Large intestine (tissue), 3 donors: ENCODE results near the gene CLEC16A. TPM values are rescaled to one million over a fixed set of nuclear protein-coding genes. Genes with fewer than 3 reads are reported as not detected.

Experiments used
- DNase-seq, 2 donors: peaks; one replicate each; pipeline versions ENCODE4 v3.0.0 to v3.0.0-alpha.2; 2013
- H3K27ac ChIP-seq: one replicate; pipeline ENCODE4 v1.5.1; 2013; ENCODE audit warnings: low read length
- H3K27me3 ChIP-seq: 2 replicates; pipeline ENCODE4 v1.6.1; 2013; ENCODE audit warnings: low read length; ENCODE audit not compliant: control insufficient read depth, insufficient read depth
- H3K36me3 ChIP-seq: 2 replicates; pipeline ENCODE4 v1.6.1; 2013; ENCODE audit warnings: low read length; ENCODE audit not compliant: control insufficient read depth, insufficient read depth
- H3K4me1 ChIP-seq: one replicate; pipeline ENCODE4 v1.6.1; 2013; ENCODE audit warnings: low read length; ENCODE audit not compliant: control insufficient read depth, insufficient read depth
- H3K4me3 ChIP-seq: one replicate; pipeline ENCODE4 v1.5.1; 2013; ENCODE audit warnings: low read length
- H3K9me3 ChIP-seq: one replicate; pipeline ENCODE4 v1.6.1; 2013; ENCODE audit warnings: mild to moderate bottlenecking, low read depth, low read length, moderate library complexity; ENCODE audit not compliant: control insufficient read depth
- WGBS: methylation state at CpG from one replicate; pipeline ENCODE4 v1.1.5; 2013; ENCODE audit warnings: low lambda C conversion rate; ENCODE audit not compliant: insufficient coverage; 5-methylcytosine and 5-hydroxymethylcytosine counted together
- polyA plus RNA-seq: library from polyadenylated mRNA; unstranded; fragments of 120-200 nt; gene quantifications from one replicate; pipeline ENCODE4 v1.2.1, GENCODE V29; 2013

Gene CLEC16A
- polyA plus RNA-seq, 1 donor, result 13.2 TPM

- peaks cover 24% of the 10 kb centered on the region for H3K36me3 ChIP-seq
- H3K9me3 ChIP-seq, result no peaks in the 10 kb centered on the region
- DNase-seq, result no peak
- no peaks in the 10 kb centered on the region for H3K27me3 ChIP-seq
- no peak overlapping the region for H3K27ac ChIP-seq
- 100% methylated on average over 1 of the region's 3 CpGs for WGBS
- no peaks in the 10 kb centered on the region for H3K4me1 ChIP-seq
- H3K4me3 ChIP-seq, result no peak overlapping the region
These were observed 36.4 kb downstream of the CLEC16A start for GRCh38 chr16:10980813-10981212.

DNA sequence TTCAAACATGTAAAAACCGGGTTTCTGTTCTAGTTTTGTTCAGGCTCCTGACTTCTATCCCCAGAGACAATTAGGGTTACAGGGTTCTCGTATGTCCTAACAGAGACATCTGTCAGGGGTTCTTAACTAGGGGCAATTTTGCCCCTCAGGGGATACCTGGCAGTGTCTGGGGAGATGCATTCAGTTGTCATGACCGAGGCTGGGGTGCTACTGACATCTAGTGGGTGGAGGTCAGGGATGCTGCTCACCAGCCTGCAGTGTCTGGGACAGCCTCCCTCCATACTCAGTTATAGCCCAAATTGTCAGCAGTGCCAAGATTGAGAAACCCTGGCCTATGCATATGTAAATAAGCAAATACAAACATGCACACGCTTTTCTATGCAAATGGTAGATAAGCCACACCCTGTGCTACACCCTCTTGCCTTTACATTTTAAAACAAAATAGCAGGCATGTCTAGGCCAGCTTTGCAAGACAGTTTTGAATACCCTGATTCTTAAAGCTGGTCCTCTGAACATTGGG is 37.4 kb downstream of the CLEC16A start:
- Histone ChIP-seq H3K9me3 (no peaks in the 10 kb centered on the region), H3K4me1 (no peaks in the 10 kb centered on the region), H3K36me3 (peaks cover 27% of the 10 kb centered on the region), H3K27me3 (no peaks in the 10 kb centered on the region), H3K4me3 (no peak overlapping the region), H3K27ac (no peak overlapping the region)
- no peak for DNase-seq
- no CpG with 5 or more reads among the region's 4 CpGs for WGBS

DNA sequence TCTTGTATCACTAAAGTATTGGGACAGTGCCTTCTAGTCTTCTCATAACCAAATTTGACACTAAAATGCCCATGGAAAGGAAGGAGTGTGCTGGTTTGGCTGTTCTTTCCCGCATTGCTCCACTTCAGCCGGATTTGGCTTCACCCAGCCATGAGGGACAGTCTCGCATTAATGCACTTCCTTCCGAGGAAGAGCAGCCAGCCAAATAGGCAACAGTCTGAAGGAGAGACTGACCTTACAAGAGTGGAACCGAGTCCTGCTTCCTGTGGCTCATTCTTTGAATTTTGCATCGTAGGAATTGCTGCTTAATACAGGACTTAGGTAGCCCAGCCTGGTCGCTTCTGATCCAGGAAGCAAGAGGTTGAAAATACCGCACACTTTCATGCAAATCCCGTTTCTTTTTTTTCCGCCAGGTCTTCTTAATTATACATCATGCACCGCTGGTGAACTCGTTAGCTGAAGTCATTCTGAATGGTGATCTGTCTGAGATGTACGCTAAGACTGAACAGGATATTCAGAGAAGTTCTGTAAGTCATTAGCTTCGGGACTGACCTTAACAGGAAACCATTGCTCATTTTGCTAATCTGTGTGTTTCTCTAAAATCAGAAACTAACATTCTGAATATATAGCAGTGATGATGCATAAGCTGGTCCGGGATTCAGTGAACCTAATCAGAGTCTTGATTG is 38.2 kb downstream of the CLEC16A start:
- 94% methylated on average over 8 of the region's 15 CpGs for WGBS
- H3K4me1 ChIP-seq, result no peaks in the 10 kb centered on the region
- H3K36me3 ChIP-seq, result peaks cover 21% of the 10 kb centered on the region
- H3K9me3 ChIP-seq, result no peaks in the 10 kb centered on the region
- H3K27me3 ChIP-seq, result no peaks in the 10 kb centered on the region
- no peak overlapping the region for H3K4me3 ChIP-seq
- no peak overlapping the region for H3K27ac ChIP-seq
- DNase-seq, result no peak

GRCh38 chr16:10983159-10983558 is 38.8 kb downstream of the CLEC16A start:
- DNase-seq, result no peak
- H3K4me1 ChIP-seq, result no peaks in the 10 kb centered on the region
- H3K4me3 ChIP-seq, result no peak overlapping the region
- WGBS, result 100% methylated on average over 3 of the region's 8 CpGs
- peaks cover 18% of the 10 kb centered on the region for H3K36me3 ChIP-seq
- no peak overlapping the region for H3K27ac ChIP-seq
- no peaks in the 10 kb centered on the region for H3K27me3 ChIP-seq
- H3K9me3 ChIP-seq, result no peaks in the 10 kb centered on the region

DNA sequence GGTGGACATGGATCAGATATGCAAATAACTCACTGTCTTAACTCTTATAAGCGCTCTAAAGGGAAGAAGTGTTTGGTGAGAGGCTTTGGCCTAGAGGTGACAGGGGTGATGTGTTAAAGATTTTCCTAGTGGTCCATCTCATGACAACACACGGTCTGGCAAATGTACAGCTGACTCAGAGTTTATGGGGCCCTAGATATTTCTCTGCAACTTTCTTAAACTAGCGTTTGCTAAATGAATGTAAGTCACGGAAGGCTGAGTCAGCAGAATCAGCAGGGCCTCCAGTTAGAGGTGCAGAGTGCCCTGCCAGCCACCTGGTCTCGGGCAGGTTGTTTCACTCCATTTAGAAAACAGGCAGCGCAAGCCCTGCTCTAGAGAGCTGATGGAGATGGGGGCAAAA is 40.1 kb downstream of the CLEC16A start:
- no peak for DNase-seq
- Histone ChIP-seq H3K27me3 (no peaks in the 10 kb centered on the region), H3K4me1 (no peaks in the 10 kb centered on the region), H3K27ac (no peak overlapping the region), H3K9me3 (no peaks in the 10 kb centered on the region), H3K36me3 (peaks cover 18% of the 10 kb centered on the region), H3K4me3 (no peak overlapping the region)
- 100% methylated on average over 1 of the region's 6 CpGs for WGBS

- H3K4me3 ChIP-seq, result no peak overlapping the region
- H3K27ac ChIP-seq, result no peak overlapping the region
These were observed 43.2 kb downstream of the CLEC16A start for GRCh38 chr16:10987361-10988163.

GRCh38 chr16:10988164-10988803 is 43.9 kb downstream of the CLEC16A start:
- Histone ChIP-seq H3K4me3 (no peak overlapping the region), H3K9me3 (no peaks in the 10 kb centered on the region), H3K4me1 (no peaks in the 10 kb centered on the region), H3K27me3 (no peaks in the 10 kb centered on the region), H3K36me3 (peaks cover 22% of the 10 kb centered on the region), H3K27ac (no peak overlapping the region)
- no CpG with 5 or more reads among the region's 7 CpGs for WGBS
- DNase-seq, result no peak

More at GRCh38 chr16:10987361-10988163, 43.2 kb downstream of the CLEC16A start:
- WGBS, result 93% methylated on average over 6 of the region's 11 CpGs
- H3K9me3 ChIP-seq, result no peaks in the 10 kb centered on the region
- H3K27me3 ChIP-seq, result no peaks in the 10 kb centered on the region
- DNase-seq, result no peak
- no peaks in the 10 kb centered on the region for H3K4me1 ChIP-seq
- peaks cover 22% of the 10 kb centered on the region for H3K36me3 ChIP-seq

- no peak overlapping the region for H3K4me3 ChIP-seq
- peaks cover 28% of the 10 kb centered on the region for H3K36me3 ChIP-seq
- H3K27me3 ChIP-seq, result no peaks in the 10 kb centered on the region
- no peak for DNase-seq
- H3K9me3 ChIP-seq, result no peaks in the 10 kb centered on the region
- H3K27ac ChIP-seq, result no peak overlapping the region
- H3K4me1 ChIP-seq, result no peaks in the 10 kb centered on the region
- 93% methylated on average over 2 of the region's 6 CpGs for WGBS
These were observed 44.5 kb downstream of the CLEC16A start for GRCh38 chr16:10988879-10989278.

DNA sequence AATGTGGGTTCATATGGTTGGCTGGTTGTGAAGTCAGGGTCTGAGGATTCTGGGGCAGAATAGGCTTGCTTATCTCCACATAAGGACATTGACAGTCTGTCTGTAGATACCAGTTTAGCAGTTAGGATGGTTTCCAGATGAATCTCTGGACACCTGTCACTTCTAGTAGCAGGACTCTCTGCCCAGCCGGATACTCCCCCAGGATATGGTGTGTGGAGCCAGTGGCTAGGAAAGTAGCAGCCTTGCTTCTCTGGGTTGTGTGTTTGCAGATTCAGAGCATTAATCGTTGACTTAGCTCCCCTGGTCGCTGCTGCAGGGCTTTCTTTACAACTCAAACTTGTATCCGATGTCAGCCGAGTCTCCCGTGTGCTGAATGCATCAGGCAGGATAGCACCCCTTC is 45.2 kb downstream of the CLEC16A start:
- WGBS, result no CpG with 5 or more reads among the region's 6 CpGs
- Histone ChIP-seq H3K4me1 (no peaks in the 10 kb centered on the region), H3K27ac (no peak overlapping the region), H3K9me3 (no peaks in the 10 kb centered on the region), H3K36me3 (peaks cover 30% of the 10 kb centered on the region), H3K27me3 (no peaks in the 10 kb centered on the region), H3K4me3 (no peak overlapping the region)
- no peak for DNase-seq

DNA sequence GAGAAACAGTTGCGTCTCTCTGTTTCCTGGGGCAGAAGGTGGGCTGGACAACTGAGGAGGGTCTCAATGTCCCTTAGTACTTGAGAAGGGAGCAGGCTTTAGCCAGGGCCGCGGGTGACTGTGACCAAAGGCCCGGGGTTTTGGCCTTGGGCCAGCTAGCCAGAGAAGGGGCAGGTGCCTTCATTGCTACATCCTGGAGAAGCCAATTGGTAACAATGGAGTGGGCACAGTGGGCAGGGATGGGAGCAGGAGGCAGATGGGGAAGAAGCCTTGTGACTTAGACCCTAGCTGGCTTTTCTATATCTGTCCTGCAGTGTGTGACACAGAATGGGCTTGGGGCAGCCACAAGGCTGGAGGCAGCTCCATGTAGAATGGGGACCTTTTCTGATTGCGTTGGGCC is 46.0 kb downstream of the CLEC16A start:
- Histone ChIP-seq H3K27me3 (no peaks in the 10 kb centered on the region), H3K27ac (no peak overlapping the region), H3K4me3 (no peak overlapping the region), H3K36me3 (peaks cover 30% of the 10 kb centered on the region), H3K9me3 (no peaks in the 10 kb centered on the region), H3K4me1 (no peaks in the 10 kb centered on the region)
- DNase-seq, result no peak
- WGBS, result no CpG with 5 or more reads among the region's 5 CpGs
